Suprapubic skin (tissue), 4 donors: ENCODE results near the gene ABLIM2. TPM values are rescaled to one million over a fixed set of nuclear protein-coding genes. Genes with fewer than 3 reads are reported as not detected.

ENCODE experiments used
- DNase-seq, 2 donors: peaks; one replicate each; pipeline ENCODE4 v3.0.0-alpha.2; 2019; ENCODE audit warnings: low spot score in 2 of 2
- H3K27ac ChIP-seq: fragments of 200-600 bp; sonication (generic); one replicate; pipeline ENCODE4 v1.5.1; 2019
- H3K27me3 ChIP-seq: fragments of 200-600 bp; sonication (generic); one replicate; pipeline ENCODE4 v1.5.1; 2019
- H3K36me3 ChIP-seq: fragments of 200-600 bp; sonication (generic); one replicate; pipeline ENCODE4 v1.5.1; 2019
- H3K4me1 ChIP-seq: fragments of 200-600 bp; sonication (generic); one replicate; pipeline ENCODE4 v1.5.1; 2019
- H3K4me3 ChIP-seq: fragments of 200-600 bp; sonication (generic); one replicate; pipeline ENCODE4 v1.5.1; 2019; ENCODE audit warnings: mild to moderate bottlenecking
- H3K9me3 ChIP-seq: fragments of 200-600 bp; sonication (generic); one replicate; pipeline ENCODE4 v1.5.1; 2019
- CTCF ChIP-seq, 2 donors: fragments of 200-600 bp in 1 of 2; fragments of 450-650 bp in 1 of 2; sonication (generic) in 1 of 2; IDR thresholded peaks; one replicate each; pipeline ENCODE4 v1.5.1; 2016 to 2019; ENCODE audit warnings: antibody characterized with exemption in 2 of 2, mild to moderate bottlenecking in 1 of 2, moderate library complexity in 1 of 2
- EP300 ChIP-seq: sonication (generic); formaldehyde crosslinking; IDR thresholded peaks from one replicate; pipeline ENCODE4 v1.6.1; 2017; ENCODE audit warnings: antibody characterized with exemption
- POLR2A ChIP-seq, 2 donors: fragments of 450-650 bp; IDR thresholded peaks; one replicate each; pipeline ENCODE4 v1.6.1; 2017; ENCODE audit warnings: antibody characterized with exemption in 2 of 2, mild to moderate bottlenecking in 2 of 2, moderate library complexity in 2 of 2
- POLR2AphosphoS5 ChIP-seq, 3 donors: sonication (generic); formaldehyde crosslinking; IDR thresholded peaks; one replicate each; pipeline ENCODE4 v1.6.1; 2017; ENCODE audit warnings: antibody characterized with exemption in 3 of 3
- WGBS: methylation state at CpG from one replicate; pipeline ENCODE4 v1.1.5; 2018; 5-methylcytosine and 5-hydroxymethylcytosine counted together
- total RNA-seq, 4 donors: library from RNA; depleted of rRNA; stranded (reverse); fragments of >200 nt; gene quantifications; one replicate each; pipeline ENCODE4 v1.1.0, GENCODE V29; 2016

Gene ABLIM2
- total RNA-seq, 4 donors from 2014 or later, result 11.2 to 16.9 (median 13.3) TPM

GRCh38 chr4:8195841-8196458, 37.3 kb upstream of the ABLIM2 start:
- H3K4me3 ChIP-seq, result no peak overlapping the region
- H3K36me3 ChIP-seq, result no peaks in the 10 kb centered on the region
- H3K4me1 ChIP-seq, result peaks cover 68% of the 10 kb centered on the region
- TF ChIP-seq POLR2AphosphoS5 (IDR thresholded peaks at IDR 0.05) (no peak), CTCF (IDR thresholded peaks at IDR 0.05) (no peak), POLR2A (IDR thresholded peaks at IDR 0.05) (no peak)
- no peak overlapping the region for H3K27ac ChIP-seq
- no peak for DNase-seq
- 79% methylated on average over 17 of the region's 20 CpGs for WGBS
- no peaks in the 10 kb centered on the region for H3K9me3 ChIP-seq
- H3K27me3 ChIP-seq, result no peaks in the 10 kb centered on the region

- no peak for DNase-seq
- WGBS, result 57% methylated on average over 5 of the region's 7 CpGs
- H3K9me3 ChIP-seq, result no peaks in the 10 kb centered on the region
- TF ChIP-seq EP300 (no peak), POLR2AphosphoS5 (IDR thresholded peaks at IDR 0.05) (no peak), POLR2A (IDR thresholded peaks at IDR 0.05) (no peak), CTCF (IDR thresholded peaks at IDR 0.05) (no peak)
- no peak overlapping the region for H3K27ac ChIP-seq
- H3K36me3 ChIP-seq, result no peaks in the 10 kb centered on the region
- no peak overlapping the region for H3K4me3 ChIP-seq
- peaks cover 68% of the 10 kb centered on the region for H3K4me1 ChIP-seq
- H3K27me3 ChIP-seq, result no peaks in the 10 kb centered on the region
Observed at GRCh38 chr4:8195431-8195830, 36.8 kb upstream of the ABLIM2 start.

GRCh38 chr4:8194306-8195242, 36.0 kb upstream of the ABLIM2 start:
- WGBS, result 63% methylated on average over 18 of the region's 19 CpGs
- Histone ChIP-seq H3K4me3 (no peak overlapping the region), H3K27ac (no peak overlapping the region), H3K9me3 (no peaks in the 10 kb centered on the region), H3K4me1 (peaks cover 68% of the 10 kb centered on the region), H3K27me3 (no peaks in the 10 kb centered on the region), H3K36me3 (no peaks in the 10 kb centered on the region)
- DNase-seq, result no peak
- no peak for TF ChIP-seq CTCF (IDR thresholded peaks at IDR 0.05)
- TF ChIP-seq POLR2AphosphoS5 (IDR thresholded peaks at IDR 0.05), result no peak
- no peak for TF ChIP-seq EP300

GRCh38 chr4:8192748-8193738, 34.4 kb upstream of the ABLIM2 start:
- Histone ChIP-seq H3K4me1 (peaks cover 68% of the 10 kb centered on the region), H3K9me3 (no peaks in the 10 kb centered on the region), H3K36me3 (no peaks in the 10 kb centered on the region), H3K27me3 (no peaks in the 10 kb centered on the region), H3K27ac (no peak overlapping the region), H3K4me3 (no peak overlapping the region)
- whole genome bisulfite sequencing, result 52% methylated on average over 17 of the region's 18 CpGs
- TF ChIP-seq CTCF (IDR thresholded peaks at IDR 0.05) (peak in 1 of 2 donors; percentile 17), POLR2AphosphoS5 (IDR thresholded peaks at IDR 0.05) (no peak)
- no peak for DNase-seq
